IMR-90 (cell line): ENCODE measurements around the gene CCDC88B. TPM values are rescaled to one million over a fixed set of nuclear protein-coding genes. Genes with fewer than 3 reads are reported as not detected.

Experiments used
- ATAC-seq: fragments of 200-7000 bp; cut with Tn5 transposase; 2 replicates; pipeline ENCODE4 v1.9.1; 2020; ENCODE audit warnings: low read depth, mild to moderate bottlenecking, moderate library complexity
- BruUV-seq: library from RNA; stranded (reverse); fragments of 400-500 nt; replicated peaks from 2 replicates; lab custom pipeline; 2021; lab: Mats Ljungman, UMichigan
- CTCF ChIA-PET: fragments of 300-600 bp; formaldehyde crosslinking; extraction: SDS; loops from one replicate; lab custom pipeline; 2021; ENCODE audit warnings: antibody characterized with exemption; lab: Yijun Ruan, JAX
- POLR2A ChIA-PET: fragments of 300-600 bp; sonication (Branson Sonifier 250); formaldehyde crosslinking; loops from one replicate; lab custom pipeline; 2022; ENCODE audit warnings: antibody characterized with exemption; ENCODE audit not compliant: unreplicated experiment; lab: Charles Lee
- DNase-seq: peaks from one replicate; pipeline ENCODE4 v3.0.0; 2013
- H2AFZ ChIP-seq: replicated peaks from 2 replicates; pipeline ENCODE3; 2013; ENCODE audit warnings: low read length, mild to moderate bottlenecking; ENCODE audit not compliant: poor library complexity
- H2AK5ac ChIP-seq: 2 replicates; pipeline ENCODE4 v1.6.1; 2013; ENCODE audit warnings: low read depth, low read length, inconsistent platforms
- H2AK9ac ChIP-seq: replicated peaks from 2 replicates; pipeline ENCODE3; 2013; ENCODE audit warnings: mild to moderate bottlenecking, low read depth, low read length, moderate library complexity; ENCODE audit not compliant: poor library complexity
- H2BK120ac ChIP-seq: 2 replicates; pipeline ENCODE4 v1.6.1; 2013; ENCODE audit warnings: low read depth, low read length, inconsistent platforms
- H2BK15ac ChIP-seq: 3 replicates; pipeline ENCODE4 v1.6.1; 2013; ENCODE audit warnings: low read depth, low read length, inconsistent platforms
- H2BK20ac ChIP-seq: 2 replicates; pipeline ENCODE4 v1.6.1; 2013; ENCODE audit warnings: low read depth, mild to moderate bottlenecking, inconsistent platforms, low read length, moderate library complexity
- H2BK5ac ChIP-seq: 2 replicates; pipeline ENCODE4 v1.6.1; 2013; ENCODE audit warnings: mild to moderate bottlenecking, low read depth, low read length, inconsistent platforms; ENCODE audit not compliant: poor library complexity, severe bottlenecking
- H3K14ac ChIP-seq: replicated peaks from 2 replicates; pipeline ENCODE4 v1.6.1; 2013; ENCODE audit warnings: low read depth, low read length, inconsistent platforms
- H3K18ac ChIP-seq: 2 replicates; pipeline ENCODE4 v1.6.1; 2013; ENCODE audit warnings: low read depth, low read length, control low read depth
- H3K23ac ChIP-seq: 2 replicates; pipeline ENCODE4 v1.6.1; 2013; ENCODE audit warnings: low read depth, low read length, inconsistent platforms
- H3K27ac ChIP-seq: 2 replicates; pipeline ENCODE4 v1.5.1; 2013; ENCODE audit warnings: mild to moderate bottlenecking, control low read depth, low read length; ENCODE audit not compliant: insufficient read depth
- H3K27me3 ChIP-seq: 2 replicates; pipeline ENCODE4 v1.6.1; 2013; ENCODE audit warnings: low read length; ENCODE audit not compliant: control insufficient read depth, insufficient read depth
- H3K36me3 ChIP-seq: 2 replicates; pipeline ENCODE4 v1.6.1; 2013; ENCODE audit warnings: low read length, mixed read lengths; ENCODE audit not compliant: control insufficient read depth, insufficient read depth
- H3K4ac ChIP-seq: 2 replicates; pipeline ENCODE4 v1.6.1; 2013; ENCODE audit warnings: low read depth, low read length, inconsistent platforms
- H3K4me1 ChIP-seq: 2 replicates; pipeline ENCODE4 v1.6.1; 2013; ENCODE audit warnings: low read length, mixed read lengths; ENCODE audit not compliant: control insufficient read depth, insufficient read depth
- H3K4me2 ChIP-seq: 2 replicates; pipeline ENCODE4 v1.6.1; 2013; ENCODE audit warnings: low read depth, mild to moderate bottlenecking, control low read depth, low read length, moderate library complexity
- H3K4me3 ChIP-seq: 2 replicates; pipeline ENCODE4 v1.5.1; 2013; ENCODE audit warnings: low read depth, mild to moderate bottlenecking, control low read depth, low read length, moderate library complexity; ENCODE audit not compliant: insufficient read depth
- H3K56ac ChIP-seq: 2 replicates; pipeline ENCODE4 v1.6.1; 2013; ENCODE audit warnings: low read length, inconsistent platforms; ENCODE audit not compliant: insufficient read depth; ENCODE audit errors: extremely low read depth
- H3K79me1 ChIP-seq, 2 experiments: 2 replicates each; pipeline ENCODE4 v1.6.1; 2013; ENCODE audit warnings: low read length in 2 of 2, inconsistent platforms in 1 of 2, low read depth in 1 of 2
- H3K9ac ChIP-seq: 2 replicates; pipeline ENCODE4 v1.6.1; 2013; ENCODE audit warnings: low read depth, low read length, control low read depth
- H3K9me1 ChIP-seq: 2 replicates; pipeline ENCODE4 v1.6.1; 2013; ENCODE audit warnings: low read length, inconsistent platforms; ENCODE audit not compliant: insufficient read depth
- H3K9me3 ChIP-seq: 2 replicates; pipeline ENCODE4 v1.6.1; 2013; ENCODE audit warnings: low read length; ENCODE audit not compliant: control insufficient read depth, insufficient read depth
- H4K20me1 ChIP-seq: 2 replicates; pipeline ENCODE4 v1.6.1; 2013; ENCODE audit warnings: low read length, inconsistent platforms; ENCODE audit not compliant: insufficient read depth
- H4K5ac ChIP-seq: 2 replicates; pipeline ENCODE4 v1.6.1; 2013; ENCODE audit warnings: mild to moderate bottlenecking, low read depth, low read length, control low read depth
- H4K8ac ChIP-seq, 2 experiments: 2 replicates each; pipeline ENCODE4 v1.6.1; 2013; ENCODE audit warnings: low read depth in 2 of 2, low read length in 2 of 2, control low read depth in 1 of 2, inconsistent platforms in 1 of 2
- H4K91ac ChIP-seq: 2 replicates; pipeline ENCODE4 v1.6.1; 2013; ENCODE audit warnings: low read depth, low read length, inconsistent platforms; ENCODE audit not compliant: insufficient read depth
- CEBPB ChIP-seq: IDR thresholded peaks from 2 replicates; pipeline ENCODE4 v1.6.1; 2012; ENCODE audit warnings: low read depth, low read length, improper control_type of control experiment
- ELK1 ChIP-seq: fragments of 150-350 bp; IDR thresholded peaks from 2 replicates; pipeline ENCODE4 v1.6.1; 2016; ENCODE audit warnings: low read depth, mild to moderate bottlenecking, low read length, moderate library complexity, borderline replicate concordance
- FOS ChIP-seq: fragments of 150-350 bp; IDR thresholded peaks from 2 replicates; pipeline ENCODE4 v1.6.1; 2016; ENCODE audit warnings: low read depth, low read length
- MAFK ChIP-seq: IDR thresholded peaks from 2 replicates; pipeline ENCODE4 v1.6.1; 2012; ENCODE audit warnings: low read depth, low read length, improper control_type of control experiment
- MAZ ChIP-seq: IDR thresholded peaks from 2 replicates; pipeline ENCODE4 v1.6.1; 2012; ENCODE audit warnings: low read depth, mild to moderate bottlenecking, low read length, improper control_type of control experiment, moderate library complexity, borderline replicate concordance
- MXI1 ChIP-seq: IDR thresholded peaks from 2 replicates; pipeline ENCODE4 v1.6.1; 2012; ENCODE audit warnings: low read depth, mild to moderate bottlenecking, low read length, moderate library complexity, borderline replicate concordance
- SMC3 ChIP-seq: fragments of 150-350 bp; IDR thresholded peaks from 2 replicates; pipeline ENCODE4 v1.6.1; 2016; ENCODE audit warnings: low read depth, mild to moderate bottlenecking, antibody characterized with exemption, low read length, moderate library complexity
- USF2 ChIP-seq: fragments of 150-350 bp; IDR thresholded peaks from 2 replicates; pipeline ENCODE4 v1.6.1; 2017; ENCODE audit warnings: mild to moderate bottlenecking, antibody characterized with exemption, low read length, low read depth
- WGBS, 2 experiments: methylation state at CpG; one replicate each; pipeline versions ENCODE4 v1.1.5 to v1.1.7; 2013; ENCODE audit warnings: missing lambda C conversion rate in 2 of 2; ENCODE audit not compliant: insufficient read length in 1 of 2; ENCODE audit errors: extremely low coverage in 2 of 2; 5-methylcytosine and 5-hydroxymethylcytosine counted together
- dilution Hi-C: fragments of 300-500 bp; cut with HindIII; formaldehyde crosslinking; loops from one replicate; pipeline ENCODE4 v1.14.3; 2018; ENCODE audit warnings: low sequenced_read_pairs; ENCODE audit not compliant: unreplicated experiment
- in situ Hi-C: fragments of 300-500 bp; cut with MboI; formaldehyde crosslinking; loops from 3 replicates; pipeline ENCODE4 v1.14.3; 2019; ENCODE audit warnings: low sequenced_read_pairs, inconsistent platforms, mixed read lengths
- intact Hi-C: fragments of 100-400 bp; cut with micrococcal nuclease; formaldehyde crosslinking; loops from 2 replicates; pipeline ENCODE4 v1.10.0; 2022
- polyA plus RNA-seq, 3 experiments: library from polyadenylated mRNA; depleted of rRNA; stranded (reverse); fragments of >200 nt; gene quantifications; 2 replicates each; pipeline ENCODE4 v1.2.3, GENCODE V29; 2012; ENCODE audit warnings: low replicate concordance in 1 of 3
- total RNA-seq: library from RNA; depleted of rRNA; stranded (reverse); fragments of >200 nt; gene quantifications from 2 replicates; pipeline ENCODE4 v1.2.3, GENCODE V29; 2012

Gene CCDC88B
- total and polyA plus RNA-seq, 2 of the 4 experiments (the other 2 are of a cell fraction) = 1.3 to 2.5 TPM

GRCh38 chr11:64312947-64313346 lies 27.1 kb upstream of the CCDC88B start:
- intact Hi-C loops (no loop called here), dilution Hi-C loops (no loop called here), in situ Hi-C loops (no loop called here)
- Histone ChIP-seq H3K79me1 (peaks cover 5 to 27% of the 10 kb centered on the region in 2 experiments), H2BK20ac (no peak overlapping the region), H4K20me1 (no peaks in the 10 kb centered on the region), H2AFZ (no peak overlapping the region), H3K9me1 (no peaks in the 10 kb centered on the region), H3K36me3 (peaks cover 12% of the 10 kb centered on the region; the same call in 1 of the 2 replicates), H3K18ac (no peak overlapping the region), H2BK15ac (no peak overlapping the region), H3K27ac (no peak overlapping the region), H3K56ac (no peak overlapping the region), H4K8ac (no peak overlapping the region), H2AK5ac (no peak overlapping the region), H3K27me3 (no peaks in the 10 kb centered on the region), H3K4ac (no peak overlapping the region), H3K23ac (no peak overlapping the region), H3K14ac (no peak overlapping the region), H4K91ac (no peak overlapping the region), H3K4me1 (no peaks in the 10 kb centered on the region), H2BK5ac (no peak overlapping the region), H3K4me2 (no peak overlapping the region), H3K9ac (no peak overlapping the region), H4K5ac (no peak overlapping the region), H3K4me3 (no peak overlapping the region), H3K9me3 (no peaks in the 10 kb centered on the region), H2BK120ac (no peak overlapping the region), H2AK9ac (no peak overlapping the region)
- ChIA-PET CTCF (no interaction called here), POLR2A (no interaction called here)
- BruUV-seq = no TSS peak
- no peak for DNase-seq
- no peak for TF ChIP-seq FOS
- TF ChIP-seq ELK1 = no peak
- TF ChIP-seq MAFK = no peak
- no peak for TF ChIP-seq CEBPB
- no peak for TF ChIP-seq USF2
- no peak for TF ChIP-seq SMC3
- no peak for TF ChIP-seq MAZ
- TF ChIP-seq MXI1 = no peak
- WGBS, 2 experiments = 91% methylated on average over 9 of the region's 10 CpGs; no CpG with 5 or more reads in 1 of the 2 experiments
- no peak for ATAC-seq
